HG03280 (cell line): ENCODE results near the gene SETMAR.

ENCODE experiments used
- ATAC-seq: cut with Tn5 transposase; IDR thresholded peaks from one replicate; pipeline ENCODE4 v1.9.1; 2021; ENCODE audit warnings: mild to moderate bottlenecking, moderate library complexity; ENCODE audit not compliant: unreplicated experiment

SETMAR gene

DNA sequence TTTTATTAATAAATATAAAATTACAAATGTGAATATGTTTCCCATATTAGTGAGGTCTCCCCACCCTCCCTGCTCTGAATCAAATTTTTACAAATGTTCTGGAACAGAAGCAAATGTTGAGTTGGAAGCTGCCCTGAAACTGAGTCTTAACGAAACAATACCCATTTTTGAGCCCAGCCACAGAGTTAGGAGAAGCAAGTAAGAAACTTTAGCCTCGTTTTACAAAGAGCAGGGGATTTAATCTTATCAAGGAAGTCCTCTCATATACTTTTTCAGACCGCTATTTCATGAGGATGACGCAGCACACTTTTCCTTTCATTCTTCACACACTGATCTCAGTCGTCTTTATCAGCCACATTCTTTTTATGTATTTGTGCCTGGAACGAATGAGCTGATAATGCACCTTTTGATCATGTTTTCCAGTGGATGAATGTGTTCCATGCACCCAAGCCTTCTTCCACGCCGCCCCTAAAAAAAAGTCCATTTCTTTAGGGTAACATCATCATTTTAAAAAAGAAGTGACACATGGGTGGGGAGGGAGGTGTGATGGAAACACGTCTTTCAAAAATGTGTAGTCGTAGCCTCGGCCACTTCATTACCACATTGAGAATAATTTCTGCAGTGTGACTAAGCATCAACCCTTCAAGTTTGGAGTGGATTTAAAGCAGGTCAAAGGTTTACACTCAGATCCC, 48.1 kb downstream of the SETMAR start:
- ATAC-seq = peak; percentile 29

DNA sequence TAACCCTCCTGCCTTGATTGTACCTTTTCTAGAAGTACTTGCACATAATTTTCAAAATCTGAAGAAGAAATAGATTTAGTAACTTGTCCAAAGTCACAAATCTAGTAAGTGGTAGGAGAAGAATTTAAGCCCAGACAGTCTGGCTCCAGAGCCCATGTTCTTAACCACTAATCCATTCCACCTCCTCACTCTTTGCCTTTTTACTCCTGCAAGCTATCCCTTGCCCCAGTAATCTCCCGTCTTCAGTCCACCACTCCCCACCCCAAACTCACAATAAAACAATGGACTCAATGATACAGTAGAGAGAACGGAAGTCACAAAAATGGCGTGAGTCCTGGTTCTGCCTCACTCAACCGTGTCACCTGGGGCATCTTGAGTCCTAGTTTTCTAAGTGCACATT, 48.7 kb downstream of the SETMAR start:
- no peak for ATAC-seq

DNA sequence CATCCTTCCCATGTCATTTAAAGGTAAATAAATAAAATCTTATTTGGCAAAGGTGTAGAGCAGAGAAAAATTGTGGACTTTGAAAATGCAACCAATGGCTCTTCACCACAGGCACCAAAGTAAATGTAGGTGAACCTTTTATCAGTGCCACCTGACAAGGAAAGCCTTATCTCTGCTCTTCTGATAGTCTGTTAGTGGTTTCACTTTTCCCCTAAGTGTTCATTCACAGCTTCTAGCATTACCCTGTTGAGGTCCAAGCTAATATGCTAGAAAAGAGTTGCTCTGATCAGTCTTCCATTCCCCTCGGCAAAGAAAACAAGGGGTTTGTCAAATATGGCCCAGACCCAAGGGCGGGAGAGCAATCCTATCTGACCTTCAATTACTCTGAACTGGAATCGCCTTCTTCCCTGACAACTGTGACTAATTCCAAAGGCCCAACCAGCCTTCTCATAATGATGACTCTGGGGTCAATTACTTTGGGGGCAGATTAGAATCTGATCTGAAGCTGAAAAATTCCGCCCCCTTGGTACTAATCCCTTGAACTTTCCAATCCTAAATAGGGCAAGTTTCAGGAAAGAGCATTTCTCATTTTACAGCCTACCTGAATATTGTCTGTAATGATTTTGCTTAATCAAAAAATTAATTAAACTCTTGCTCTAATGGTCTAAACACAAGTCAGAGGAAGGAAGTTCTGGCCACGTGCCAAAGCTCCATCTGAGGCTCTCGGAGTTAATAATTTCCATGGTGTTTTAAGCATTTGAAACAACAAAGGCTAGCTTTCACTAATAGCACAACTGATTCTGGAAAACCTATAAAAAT, 52.4 kb downstream of the SETMAR start:
- no peak for ATAC-seq

- no peak for ATAC-seq
Observed at GRCh38 chr3:4356220-4356540, 53.0 kb downstream of the SETMAR start.

DNA sequence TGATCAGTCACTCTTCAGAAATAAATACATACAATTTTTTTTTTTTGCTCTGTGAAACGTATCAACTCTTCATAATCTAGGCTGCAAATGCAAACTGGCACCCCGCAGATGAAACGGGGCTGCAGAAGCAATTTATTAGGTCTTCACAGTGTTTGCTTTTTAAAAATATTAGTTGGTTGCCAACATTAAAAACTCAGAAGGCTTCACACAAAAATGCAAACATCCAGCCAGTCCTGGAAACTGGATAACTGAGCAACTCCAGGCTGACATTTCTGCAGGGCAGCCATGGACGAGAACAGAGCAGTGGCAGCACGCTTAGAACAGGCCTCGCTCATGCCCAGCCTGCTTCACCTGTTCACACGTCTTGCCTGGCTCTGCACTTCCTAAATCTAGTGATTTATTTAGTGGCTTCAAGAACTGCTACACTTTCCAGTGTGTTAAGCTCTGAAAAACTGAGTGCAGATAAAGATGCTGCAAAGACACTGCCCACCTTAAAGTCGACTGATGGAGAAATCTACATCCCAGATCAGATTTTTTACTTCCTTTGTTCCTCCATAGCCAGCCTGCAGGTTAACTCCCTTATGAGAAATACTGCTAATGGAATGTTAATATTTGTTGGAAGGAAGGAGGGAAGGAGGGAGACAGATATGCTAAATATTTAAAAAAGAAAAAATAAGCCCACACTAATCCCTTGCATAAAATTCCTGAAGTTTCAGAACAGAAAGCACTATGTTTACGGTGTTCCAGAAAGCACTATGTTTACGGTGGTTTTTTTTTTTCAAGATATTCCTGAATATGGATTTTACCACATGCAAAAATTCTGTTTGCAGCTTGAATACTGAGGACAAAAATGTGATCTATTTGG, 53.6 kb downstream of the SETMAR start:
- ATAC-seq = no peak

DNA sequence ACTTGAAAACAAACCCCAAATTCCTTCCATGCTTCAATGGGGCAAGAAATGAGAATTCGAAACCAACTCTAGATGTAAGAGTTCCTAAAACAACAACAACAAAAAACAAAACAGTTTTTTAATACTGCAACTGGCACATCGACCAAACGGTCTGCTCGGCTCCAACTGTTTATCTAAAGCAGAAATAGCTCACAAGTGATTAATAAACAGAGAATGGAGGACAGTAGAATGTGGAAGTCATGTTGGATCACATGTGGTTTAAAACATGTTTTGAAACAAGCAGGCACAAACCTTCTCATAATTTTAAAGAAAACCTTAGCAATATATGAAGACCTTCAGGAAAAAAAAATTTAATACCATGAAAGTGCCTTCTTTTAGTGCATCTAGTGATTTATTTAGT, 55.1 kb downstream of the SETMAR start:
- no peak for ATAC-seq

DNA sequence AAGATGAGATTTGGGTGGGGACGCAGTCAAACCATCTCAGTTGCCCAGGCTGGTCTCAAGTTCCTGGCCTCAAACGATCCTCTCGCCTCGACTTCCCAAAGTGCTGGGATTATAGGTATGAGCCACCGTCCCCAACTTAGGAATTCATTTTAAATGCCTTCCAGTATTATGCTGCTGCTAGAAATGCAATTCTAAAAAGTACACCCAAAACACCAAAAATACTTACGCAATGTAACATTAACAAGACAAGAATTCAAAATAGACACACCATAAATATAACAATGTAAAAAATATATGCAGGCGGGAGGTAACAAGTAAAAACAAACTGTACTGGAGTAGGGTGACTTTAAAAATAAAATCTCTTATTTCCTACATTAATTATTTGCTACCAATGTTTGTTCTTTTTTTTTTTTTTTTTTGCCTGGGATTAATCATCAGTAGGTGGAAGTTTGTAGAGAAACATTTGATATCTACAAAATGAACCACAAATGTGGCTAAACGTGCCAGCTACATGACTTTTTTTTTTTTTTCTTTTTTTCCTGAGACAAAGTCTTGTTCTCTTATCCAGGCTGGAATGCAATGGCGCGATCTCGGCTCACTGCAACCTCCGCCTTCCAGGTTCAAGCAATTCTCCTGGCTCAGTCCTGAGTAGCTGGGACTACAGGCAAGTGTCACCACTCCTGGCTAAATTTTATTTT, 56.8 kb downstream of the SETMAR start:
- no peak for ATAC-seq

GRCh38 chr3:4360817-4361216, 57.6 kb downstream of the SETMAR start:
- ATAC-seq = no peak

DNA sequence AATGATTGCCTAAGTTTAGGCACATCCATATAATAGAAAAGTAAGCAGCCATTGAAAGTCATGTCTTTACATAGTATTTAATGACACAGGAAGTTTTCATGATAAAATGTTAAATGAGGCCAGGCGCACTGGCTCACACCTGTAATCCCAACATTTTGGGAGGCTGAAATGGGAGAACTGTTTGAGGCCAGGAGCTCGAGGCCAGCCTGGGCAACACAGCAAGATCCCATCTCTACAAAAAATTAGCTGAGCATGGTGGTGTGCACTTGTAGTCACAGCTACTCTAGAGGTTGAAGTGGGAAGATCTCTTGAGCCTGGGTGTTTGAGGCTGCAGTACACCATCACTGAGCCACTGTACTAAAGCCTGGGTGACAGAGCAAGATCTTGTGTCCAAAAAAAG, 59.4 kb downstream of the SETMAR start:
- ATAC-seq = no peak
